Stimulated activated naive B cell treated with anti-CD40 and anti-IgM and Interleukin-4, amounts not matched to agents 10 μg/mL and 1 μg/mL and 100 μg/mL, for 72 hours (primary cell): Measurements from ENCODE around the gene PEG3.
"Not testable (repeated sequence)": the region's sequence is repeated elsewhere in the genome, so short reads cannot be mapped to it uniquely, and the experiment has no call there.

Source experiments
- ATAC-seq, 2 donors: fragments of 150-1000 bp; cut with Tn5 transposase; replicated peaks; 2 replicates each; pipeline ENCODE4 v1.10.0; 2021; ENCODE audit warnings: moderate library complexity in 1 of 2
- DNase-seq: peaks from one replicate; pipeline ENCODE4 v3.0.0; 2021
- H3K27ac Mint-ChIP-seq: one replicate; pipeline ENCODE4 v1.8.0; 2022; ENCODE audit warnings: mild to moderate bottlenecking, mixed read lengths
- H3K27me3 Mint-ChIP-seq, 2 donors: one replicate each; pipeline ENCODE4 v1.8.0; 2022; ENCODE audit warnings: mixed read lengths in 2 of 2
- H3K36me3 Mint-ChIP-seq, 2 donors: one replicate each; pipeline ENCODE4 v1.8.0; 2022; ENCODE audit warnings: mixed read lengths in 2 of 2, mild to moderate bottlenecking in 1 of 2
- H3K4me1 Mint-ChIP-seq, 2 donors: one replicate each; pipeline ENCODE4 v1.8.0; 2022; ENCODE audit warnings: mixed read lengths in 2 of 2, mild to moderate bottlenecking in 1 of 2
- H3K4me3 Mint-ChIP-seq, 2 donors: one replicate each; pipeline ENCODE4 v1.8.0; 2022; ENCODE audit warnings: mild to moderate bottlenecking in 2 of 2, mixed read lengths in 2 of 2, moderate library complexity in 1 of 2
- H3K9me3 Mint-ChIP-seq, 2 donors: one replicate each; pipeline ENCODE4 v1.8.0; 2022; ENCODE audit warnings: mixed read lengths in 2 of 2, mild to moderate bottlenecking in 1 of 2

PEG3 gene

GRCh38 chr19:56860409-56860808, 19.9 kb upstream of the PEG3 start:
- H3K4me1 Mint-ChIP-seq, H3K9me3 Mint-ChIP-seq, DNase-seq, H3K4me3 Mint-ChIP-seq, ATAC-seq, H3K36me3 Mint-ChIP-seq, H3K27me3 Mint-ChIP-seq, H3K27ac Mint-ChIP-seq: not testable (repeated sequence)

- Mint-ChIP-seq H3K27me3 (peaks cover 0 to 4% of the 10 kb centered on the region in 2 donors), H3K4me3 (no peak overlapping the region), H3K36me3 (peaks cover 0 to 3% of the 10 kb centered on the region in 2 donors), H3K27ac (no peak overlapping the region), H3K4me1 (no peaks in the 10 kb centered on the region), H3K9me3 (peaks cover 2 to 5% of the 10 kb centered on the region in 2 donors)
- ATAC-seq (no peak), DNase-seq (no peak)
These were observed 17.5 kb upstream of the PEG3 start for GRCh38 chr19:56858026-56858425.

- peaks cover 0 to 3% of the 10 kb centered on the region in 2 donors for H3K36me3 Mint-ChIP-seq
- ATAC-seq (no peak), DNase-seq (no peak)
- H3K27ac Mint-ChIP-seq, result no peak overlapping the region
- H3K27me3 Mint-ChIP-seq, result peaks cover 0 to 9% of the 10 kb centered on the region in 2 donors
- H3K4me3 Mint-ChIP-seq, result no peak overlapping the region
- no peaks in the 10 kb centered on the region for H3K4me1 Mint-ChIP-seq
- H3K9me3 Mint-ChIP-seq, result peaks cover 8 to 12% of the 10 kb centered on the region in 2 donors
These were observed 16.3 kb upstream of the PEG3 start for GRCh38 chr19:56856822-56857221.

GRCh38 chr19:56852361-56852760, 11.8 kb upstream of the PEG3 start:
- H3K9me3 Mint-ChIP-seq, result peaks cover 8 to 17% of the 10 kb centered on the region in 2 donors
- not testable (repeated sequence) for H3K4me3 Mint-ChIP-seq, H3K4me1 Mint-ChIP-seq, DNase-seq, H3K27ac Mint-ChIP-seq, H3K36me3 Mint-ChIP-seq, ATAC-seq
- H3K27me3 Mint-ChIP-seq, result peaks cover 0 to 11% of the 10 kb centered on the region in 2 donors

- peaks cover 0 to 11% of the 10 kb centered on the region in 2 donors for H3K27me3 Mint-ChIP-seq
- ATAC-seq, result no peak
- H3K4me1 Mint-ChIP-seq, result no peaks in the 10 kb centered on the region
- no peak for DNase-seq
- H3K9me3 Mint-ChIP-seq, result peaks cover 8 to 12% of the 10 kb centered on the region in 2 donors
- no peaks in the 10 kb centered on the region for H3K36me3 Mint-ChIP-seq
- no peak overlapping the region for H3K4me3 Mint-ChIP-seq
- H3K27ac Mint-ChIP-seq, result no peak overlapping the region
These were observed 7.6 kb upstream of the PEG3 start for GRCh38 chr19:56848166-56848565.

GRCh38 chr19:56842412-56842811, 1.9 kb upstream of the PEG3 start:
- ATAC-seq, result no peak
- peaks cover 13 to 15% of the 10 kb centered on the region in 2 donors for H3K36me3 Mint-ChIP-seq
- no peak overlapping the region for H3K27ac Mint-ChIP-seq
- H3K9me3 Mint-ChIP-seq, result peaks cover 10 to 11% of the 10 kb centered on the region in 2 donors
- no peak overlapping the region for H3K4me3 Mint-ChIP-seq
- DNase-seq, result no peak
- H3K27me3 Mint-ChIP-seq, result peaks cover 18 to 21% of the 10 kb centered on the region in 2 donors
- H3K4me1 Mint-ChIP-seq, result peaks cover 2 to 3% of the 10 kb centered on the region in 2 donors

- Mint-ChIP-seq H3K4me3 (peak overlapping the region in 1 of 2 donors; percentile 1), H3K36me3 (peaks cover 17 to 18% of the 10 kb centered on the region in 2 donors), H3K9me3 (peaks cover 10 to 14% of the 10 kb centered on the region in 2 donors), H3K27me3 (peaks cover 20 to 21% of the 10 kb centered on the region in 2 donors), H3K27ac (no peak overlapping the region), H3K4me1 (peaks cover 5% of the 10 kb centered on the region in 2 donors)
- ATAC-seq (no peak), DNase-seq (no peak)
These were observed 642 bp upstream of the PEG3 start for GRCh38 chr19:56841193-56841543.

GRCh38 chr19:56839652-56840450, 675 bp downstream of the PEG3 start:
- DNase-seq (peak; percentile 52), ATAC-seq (peak; percentile 51 to 58)
- H3K36me3 Mint-ChIP-seq, result peaks cover 17 to 18% of the 10 kb centered on the region in 2 donors
- H3K27me3 Mint-ChIP-seq, result peaks cover 21 to 26% of the 10 kb centered on the region in 2 donors
- H3K9me3 Mint-ChIP-seq, result peaks cover 17 to 23% of the 10 kb centered on the region in 2 donors
- peak overlapping the region; percentile 14 for H3K27ac Mint-ChIP-seq
- peaks cover 5% of the 10 kb centered on the region in 2 donors for H3K4me1 Mint-ChIP-seq
- peak overlapping the region; percentile 23 to 76 for H3K4me3 Mint-ChIP-seq

- H3K27me3 Mint-ChIP-seq, result peaks cover 21 to 26% of the 10 kb centered on the region in 2 donors
- H3K36me3 Mint-ChIP-seq, result peaks cover 17 to 18% of the 10 kb centered on the region in 2 donors
- peaks cover 5% of the 10 kb centered on the region in 2 donors for H3K4me1 Mint-ChIP-seq
- peak overlapping the region; percentile 58 to 76 for H3K4me3 Mint-ChIP-seq
- ATAC-seq (peak; percentile 56 to 60), DNase-seq (peak; percentile 62)
- peak overlapping the region; percentile 60 for H3K27ac Mint-ChIP-seq
- peaks cover 17 to 23% of the 10 kb centered on the region in 2 donors for H3K9me3 Mint-ChIP-seq
These were observed 1.4 kb downstream of the PEG3 start for GRCh38 chr19:56838909-56839651.

- H3K4me1 Mint-ChIP-seq, result peaks cover 5% of the 10 kb centered on the region in 2 donors
- peak overlapping the region; percentile 60 for H3K27ac Mint-ChIP-seq
- peaks cover 17 to 18% of the 10 kb centered on the region in 2 donors for H3K36me3 Mint-ChIP-seq
- peak; percentile 35 to 41 for ATAC-seq
- peaks cover 17 to 26% of the 10 kb centered on the region in 2 donors for H3K9me3 Mint-ChIP-seq
- H3K4me3 Mint-ChIP-seq, result peak overlapping the region; percentile 71 to 76
- peak; percentile 17 for DNase-seq
- H3K27me3 Mint-ChIP-seq, result peaks cover 21 to 28% of the 10 kb centered on the region in 2 donors
These were observed 2.3 kb downstream of the PEG3 start for GRCh38 chr19:56838024-56838908.

- H3K36me3 Mint-ChIP-seq, result peaks cover 17 to 18% of the 10 kb centered on the region in 2 donors
- H3K4me1 Mint-ChIP-seq, result peaks cover 5% of the 10 kb centered on the region in 2 donors
- peak overlapping the region; percentile 52 for H3K27ac Mint-ChIP-seq
- ATAC-seq (peak; percentile 31 to 33), DNase-seq (peak; percentile 18)
- peak overlapping the region; percentile 71 to 76 for H3K4me3 Mint-ChIP-seq
- peaks cover 17 to 28% of the 10 kb centered on the region in 2 donors for H3K9me3 Mint-ChIP-seq
- peaks cover 21 to 29% of the 10 kb centered on the region in 2 donors for H3K27me3 Mint-ChIP-seq
These were observed 3.0 kb downstream of the PEG3 start for GRCh38 chr19:56837492-56838023.

- Mint-ChIP-seq H3K27me3 (peaks cover 21 to 29% of the 10 kb centered on the region in 2 donors), H3K27ac (no peak overlapping the region), H3K4me3 (peak overlapping the region; percentile 33 to 76), H3K36me3 (peaks cover 17 to 18% of the 10 kb centered on the region in 2 donors), H3K4me1 (peaks cover 5% of the 10 kb centered on the region in 2 donors), H3K9me3 (peaks cover 17 to 28% of the 10 kb centered on the region in 2 donors)
- ATAC-seq, result no peak
- DNase-seq, result no peak
These were observed 3.5 kb downstream of the PEG3 start for GRCh38 chr19:56837004-56837403.

GRCh38 chr19:56836059-56836458, 4.5 kb downstream of the PEG3 start:
- peaks cover 17 to 26% of the 10 kb centered on the region in 2 donors for H3K9me3 Mint-ChIP-seq

More at GRCh38 chr19:56836059-56836458, 4.5 kb downstream of the PEG3 start:
- Mint-ChIP-seq H3K36me3 (peaks cover 16 to 18% of the 10 kb centered on the region in 2 donors), H3K4me1 (peaks cover 5% of the 10 kb centered on the region in 2 donors), H3K27ac (no peak overlapping the region), H3K27me3 (peaks cover 18 to 23% of the 10 kb centered on the region in 2 donors), H3K4me3 (no peak overlapping the region)
- DNase-seq, result no peak
- ATAC-seq, result no peak
